GM21528 (cell line): ENCODE results near the gene LRRK2.
A peak's percentile ranks its signal among the peaks of the same experiment; 100 is the strongest.

ENCODE experiments used
- ATAC-seq: cut with Tn5 transposase; IDR thresholded peaks from one replicate; pipeline ENCODE4 v1.9.1; 2021; ENCODE audit warnings: mild to moderate bottlenecking, moderate library complexity; ENCODE audit not compliant: unreplicated experiment, low FRiP score

The LRRK2 gene

GRCh38 chr12:40312196-40312595, 87.4 kb downstream of the LRRK2 start:
- no peak for ATAC-seq

- ATAC-seq: no peak
These were observed 88.3 kb downstream of the LRRK2 start for GRCh38 chr12:40312982-40313576.

- ATAC-seq: peak; percentile 79
These were observed 89.1 kb downstream of the LRRK2 start for GRCh38 chr12:40313928-40314327.

GRCh38 chr12:40314927-40315326, 90.1 kb downstream of the LRRK2 start:
- no peak for ATAC-seq

GRCh38 chr12:40315375-40315774, 90.6 kb downstream of the LRRK2 start:
- ATAC-seq: no peak

GRCh38 chr12:40324261-40324660, 99.5 kb downstream of the LRRK2 start:
- no peak for ATAC-seq

GRCh38 chr12:40325349-40325960, 100.7 kb downstream of the LRRK2 start:
- peak; percentile 81 for ATAC-seq

GRCh38 chr12:40327535-40327934, 102.7 kb downstream of the LRRK2 start:
- no peak for ATAC-seq

GRCh38 chr12:40330180-40330579, 105.4 kb downstream of the LRRK2 start:
- ATAC-seq: no peak

- no peak for ATAC-seq
These were observed 107.1 kb downstream of the LRRK2 start for GRCh38 chr12:40331886-40332285.

GRCh38 chr12:40335991-40336390, 111.2 kb downstream of the LRRK2 start:
- ATAC-seq: no peak

- ATAC-seq: peak; percentile 57
These were observed 111.9 kb downstream of the LRRK2 start for GRCh38 chr12:40336573-40337199.

- no peak for ATAC-seq
These were observed 113.3 kb downstream of the LRRK2 start for GRCh38 chr12:40338071-40338470.

GRCh38 chr12:40338621-40339020, 113.8 kb downstream of the LRRK2 start:
- no peak for ATAC-seq

GRCh38 chr12:40342010-40342409, 117.2 kb downstream of the LRRK2 start:
- peak; percentile 68 for ATAC-seq

GRCh38 chr12:40343124-40343523, 118.3 kb downstream of the LRRK2 start:
- no peak for ATAC-seq

GRCh38 chr12:40344312-40344711, 119.5 kb downstream of the LRRK2 start:
- ATAC-seq: no peak

GRCh38 chr12:40351976-40352375, 127.2 kb downstream of the LRRK2 start:
- ATAC-seq: no peak

GRCh38 chr12:40375076-40375475, 150.3 kb downstream of the LRRK2 start:
- no peak for ATAC-seq

- no peak for ATAC-seq
These were observed 151.9 kb downstream of the LRRK2 start for GRCh38 chr12:40376533-40377267.

- no peak for ATAC-seq
These were observed 153.9 kb downstream of the LRRK2 start for GRCh38 chr12:40378691-40379090.
